Testis (tissue), 3 donors: ENCODE measurements around the gene C10orf67. TPM values are rescaled to one million over a fixed set of nuclear protein-coding genes. Genes with fewer than 3 reads are reported as not detected.
"Not testable (repeated sequence)": the region's sequence is repeated elsewhere in the genome, so short reads cannot be mapped to it uniquely, and the experiment has no call there.

ENCODE experiments used
- DNase-seq: peaks from one replicate; pipeline ENCODE4 v3.0.0-alpha.2; 2019
- H3K27ac ChIP-seq, 2 donors: fragments of 200-600 bp; sonication (generic); one replicate each; pipeline ENCODE4 v1.5.1; 2019
- H3K27me3 ChIP-seq: fragments of 200-600 bp; sonication (generic); one replicate; pipeline ENCODE4 v1.5.1; 2019
- H3K36me3 ChIP-seq: fragments of 200-600 bp; sonication (generic); one replicate; pipeline ENCODE4 v1.5.1; 2017; ENCODE audit warnings: low read depth; ENCODE audit errors: missing control alignments
- H3K4me1 ChIP-seq: fragments of 200-600 bp; sonication (generic); one replicate; pipeline ENCODE4 v1.5.1; 2019
- H3K4me3 ChIP-seq, 2 donors: fragments of 200-600 bp; sonication (generic); one replicate each; pipeline ENCODE4 v1.5.1; 2017 to 2019
- H3K9me3 ChIP-seq: fragments of 200-600 bp; sonication (generic); one replicate; pipeline ENCODE4 v1.5.1; 2017
- POLR2A ChIP-seq: fragments of 450-650 bp; IDR thresholded peaks from one replicate; pipeline ENCODE4 v1.6.1; 2017; ENCODE audit warnings: antibody characterized with exemption, mild to moderate bottlenecking, moderate library complexity
- WGBS, 2 donors: methylation state at CpG; one replicate each; pipeline ENCODE4 v1.1.5; 2018; 5-methylcytosine and 5-hydroxymethylcytosine counted together
- intact Hi-C: fragments of 100-400 bp; cut with DNase I; formaldehyde crosslinking; loops from one replicate; pipeline ENCODE4 v1.15.1; 2023; ENCODE audit warnings: low total_unique reads
- polyA plus RNA-seq: library from polyadenylated mRNA; stranded (reverse); fragments of 350-450 nt; fragmentation: Illumina TruSeq; extraction: RNeasy Lipid Tissue Mini Kit (QIAGEN cat#74804); gene quantifications from one replicate; pipeline ENCODE4 v1.2.3, GENCODE V29; 2014; ENCODE audit warnings: low read depth, low replicate concordance; ENCODE audit not compliant: insufficient read depth
- total RNA-seq, 2 donors: library from RNA; depleted of rRNA; stranded (reverse); fragments of >200 nt; gene quantifications; one replicate each; pipeline ENCODE4 v1.2.3, GENCODE V29; 2016
- TF ChIP-seq, protein P1 (sequence below), 3 experiments: fragments of 450-650 bp in 2 of 3; fragments of 200-600 bp in 1 of 3; sonication (generic) in 1 of 3; IDR thresholded peaks; one replicate each; pipeline ENCODE4 v1.5.1; 2016 to 2019; ENCODE audit warnings: antibody characterized with exemption in 3 of 3, mild to moderate bottlenecking in 2 of 3, moderate library complexity in 1 of 3

The C10orf67 gene
- total and polyA plus RNA-seq, 3 donors from 2014 or later = 3.0 to 11.1 (median 7.1) TPM

DNA sequence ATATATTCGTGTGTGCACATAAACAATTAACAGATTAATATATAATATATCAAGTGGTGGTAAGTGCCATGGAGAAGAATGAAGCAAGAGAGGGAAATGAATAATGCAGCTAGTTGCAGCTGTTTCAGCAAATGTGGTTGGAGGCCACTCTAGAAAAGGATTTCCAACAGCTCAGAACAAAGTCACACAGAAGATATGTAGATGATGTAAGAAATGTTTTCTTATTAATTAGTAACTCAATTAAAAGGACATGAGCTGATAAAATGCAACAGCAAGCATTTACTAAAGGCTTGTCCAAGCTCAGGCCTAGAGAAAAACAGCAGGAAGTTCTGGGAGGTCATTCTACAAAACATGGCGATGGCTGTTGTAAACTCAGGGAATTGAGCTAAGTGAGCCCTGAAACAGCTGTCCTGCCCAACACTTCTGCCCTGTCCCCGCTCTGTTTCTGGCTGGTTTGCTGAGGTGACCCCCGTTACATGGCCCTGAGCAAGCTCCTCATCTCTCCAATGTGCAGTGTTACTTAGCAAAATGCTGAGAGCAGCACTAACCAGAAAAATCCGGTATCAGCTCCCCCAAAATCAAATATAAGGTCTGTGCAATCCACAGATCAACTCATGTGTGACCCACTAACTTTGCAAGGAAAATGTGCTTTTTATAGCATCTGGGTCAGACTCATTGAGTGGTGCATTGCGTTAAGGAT, 23.4 kb upstream of the C10orf67 start:
- intact Hi-C loops = no loop called here
- 84 to 88% methylated on average over 6 of the region's 6 CpGs for WGBS, 2 donors
- Histone ChIP-seq H3K4me3 (no peak overlapping the region), H3K27me3 (no peaks in the 10 kb centered on the region), H3K36me3 (no peaks in the 10 kb centered on the region), H3K9me3 (no peaks in the 10 kb centered on the region), H3K4me1 (no peaks in the 10 kb centered on the region), H3K27ac (no peak overlapping the region)
- no peak for DNase-seq
- TF ChIP-seq, protein P1, sequence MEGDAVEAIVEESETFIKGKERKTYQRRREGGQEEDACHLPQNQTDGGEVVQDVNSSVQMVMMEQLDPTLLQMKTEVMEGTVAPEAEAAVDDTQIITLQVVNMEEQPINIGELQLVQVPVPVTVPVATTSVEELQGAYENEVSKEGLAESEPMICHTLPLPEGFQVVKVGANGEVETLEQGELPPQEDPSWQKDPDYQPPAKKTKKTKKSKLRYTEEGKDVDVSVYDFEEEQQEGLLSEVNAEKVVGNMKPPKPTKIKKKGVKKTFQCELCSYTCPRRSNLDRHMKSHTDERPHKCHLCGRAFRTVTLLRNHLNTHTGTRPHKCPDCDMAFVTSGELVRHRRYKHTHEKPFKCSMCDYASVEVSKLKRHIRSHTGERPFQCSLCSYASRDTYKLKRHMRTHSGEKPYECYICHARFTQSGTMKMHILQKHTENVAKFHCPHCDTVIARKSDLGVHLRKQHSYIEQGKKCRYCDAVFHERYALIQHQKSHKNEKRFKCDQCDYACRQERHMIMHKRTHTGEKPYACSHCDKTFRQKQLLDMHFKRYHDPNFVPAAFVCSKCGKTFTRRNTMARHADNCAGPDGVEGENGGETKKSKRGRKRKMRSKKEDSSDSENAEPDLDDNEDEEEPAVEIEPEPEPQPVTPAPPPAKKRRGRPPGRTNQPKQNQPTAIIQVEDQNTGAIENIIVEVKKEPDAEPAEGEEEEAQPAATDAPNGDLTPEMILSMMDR (IDR thresholded peaks at IDR 0.05) = no peak
- TF ChIP-seq POLR2A = no peak

GRCh38 chr10:23365417-23366030, 20.9 kb upstream of the C10orf67 start:
- H3K4me1 ChIP-seq, H3K9me3 ChIP-seq, H3K27ac ChIP-seq, H3K36me3 ChIP-seq, H3K4me3 ChIP-seq, DNase-seq, H3K27me3 ChIP-seq, intact Hi-C loops: not testable (repeated sequence)
- WGBS, 2 donors = 87 to 93% methylated on average over 4 of the region's 4 CpGs

GRCh38 chr10:23364378-23364777, 19.8 kb upstream of the C10orf67 start:
- intact Hi-C loops = no loop called here
- Histone ChIP-seq H3K9me3 (no peaks in the 10 kb centered on the region), H3K36me3 (no peaks in the 10 kb centered on the region), H3K4me3 (no peak overlapping the region), H3K27ac (no peak overlapping the region), H3K27me3 (no peaks in the 10 kb centered on the region), H3K4me1 (no peaks in the 10 kb centered on the region)
- no peak for TF ChIP-seq POLR2A
- TF ChIP-seq, protein P1 (IDR thresholded peaks at IDR 0.05) = no peak
- DNase-seq = no peak
- 58 to 65% methylated on average over 5 of the region's 5 CpGs for WGBS, 2 donors

GRCh38 chr10:23363793-23364135, 19.2 kb upstream of the C10orf67 start:
- intact Hi-C loops = no loop called here
- H3K4me3 ChIP-seq = no peak overlapping the region

More at GRCh38 chr10:23363793-23364135, 19.2 kb upstream of the C10orf67 start:
- no peaks in the 10 kb centered on the region for H3K4me1 ChIP-seq
- H3K27me3 ChIP-seq = no peaks in the 10 kb centered on the region
- DNase-seq = no peak
- no peaks in the 10 kb centered on the region for H3K9me3 ChIP-seq
- TF ChIP-seq, protein P1 (IDR thresholded peaks at IDR 0.05) = no peak
- no peak for TF ChIP-seq POLR2A
- 91 to 98% methylated on average over 5 of the region's 5 CpGs for WGBS, 2 donors
- no peaks in the 10 kb centered on the region for H3K36me3 ChIP-seq
- no peak overlapping the region for H3K27ac ChIP-seq
